Endothelial cell of umbilical vein (primary cell): ENCODE data around the gene PDAP1. TPM values are rescaled to one million over a fixed set of nuclear protein-coding genes. Genes with fewer than 3 reads are reported as not detected.
A peak's percentile ranks its signal among the peaks of the same experiment; 100 is the strongest.

ENCODE experiments used
- BruUV-seq: library from RNA; stranded (reverse); fragments of 400-500 nt; replicated peaks from 2 replicates; lab custom pipeline; 2021; lab: Mats Ljungman, UMichigan
- CTCF ChIA-PET: fragments of 300-600, 350-600 bp; sonication (Branson Sonifier 250); formaldehyde crosslinking; loops from one replicate; lab custom pipeline; 2021; ENCODE audit warnings: antibody characterized with exemption, inconsistent platforms; lab: Charles Lee
- POLR2A ChIA-PET: fragments of 300-600, 350-600 bp; sonication (Branson Sonifier 250); formaldehyde crosslinking; loops from one replicate; lab custom pipeline; 2021; ENCODE audit warnings: antibody characterized with exemption, inconsistent platforms; lab: Charles Lee
- DNase-seq: peaks from one replicate; pipeline ENCODE4 v3.0.0-alpha.2; 2011; ENCODE audit warnings: low read depth, low spot score
- FAIRE-seq: peaks from 2 replicates; lab custom pipeline; 2011; peaks lifted over from hg19 to GRCh38; lab: Jason Lieb, UNC
- H2AFZ ChIP-seq: 2 replicates; pipeline ENCODE4 v1.6.0; 2012; ENCODE audit warnings: low read depth, low read length, control low read depth, inconsistent platforms
- H3K27ac ChIP-seq: 2 replicates; pipeline ENCODE4 v1.5.1; 2011; ENCODE audit warnings: low read depth, mild to moderate bottlenecking, control low read depth, low read length, moderate library complexity; ENCODE audit not compliant: insufficient read depth
- H3K27me3 ChIP-seq, 2 experiments: 2 replicates each; pipeline versions ENCODE4 v1.6.0 to v1.6.1; 2011; ENCODE audit warnings: low read length in 2 of 2, mixed read lengths in 1 of 2; ENCODE audit not compliant: control insufficient read depth in 2 of 2, insufficient read depth in 2 of 2
- H3K36me3 ChIP-seq, 2 experiments: 2 replicates in 1 of 2; 3 replicates in 1 of 2; pipeline ENCODE4 v1.5.1; 2011; ENCODE audit warnings: low read length in 2 of 2, mild to moderate bottlenecking in 1 of 2, moderate library complexity in 1 of 2; ENCODE audit not compliant: control insufficient read depth in 2 of 2, insufficient read depth in 2 of 2; ENCODE audit errors: extremely low read depth in 1 of 2
- H3K4me1 ChIP-seq: 3 replicates; pipeline ENCODE4 v1.5.1; 2011; ENCODE audit warnings: mild to moderate bottlenecking, low read length; ENCODE audit not compliant: control insufficient read depth, insufficient read depth; ENCODE audit errors: extremely low read depth
- H3K4me2 ChIP-seq: 2 replicates; pipeline ENCODE4 v1.6.1; 2011; ENCODE audit warnings: low read length, control low read depth, mixed read lengths; ENCODE audit not compliant: insufficient read depth
- H3K4me3 ChIP-seq, 3 experiments: fragments of 200-600 bp in 1 of 3; sonication (generic), shearing (Covaris generic) in 1 of 3; replicated peaks in 1 of 3; 2 replicates each; pipeline ENCODE4 v1.5.1; 2011 to 2016; ENCODE audit warnings: control low read depth in 3 of 3, low read length in 3 of 3, mild to moderate bottlenecking in 2 of 3, inconsistent platforms in 1 of 3, low read depth in 1 of 3, moderate library complexity in 1 of 3; ENCODE audit not compliant: insufficient read depth in 1 of 3
- H3K79me2 ChIP-seq: 2 replicates; pipeline ENCODE4 v1.6.0; 2012; ENCODE audit warnings: low read length, inconsistent platforms; ENCODE audit not compliant: control insufficient read depth, insufficient read depth
- H3K9ac ChIP-seq: replicated peaks from 2 replicates; pipeline ENCODE3; 2011; ENCODE audit warnings: low read length, control low read depth; ENCODE audit not compliant: insufficient read depth; ENCODE audit errors: extremely low read depth
- H3K9me1 ChIP-seq: replicated peaks from 3 replicates; pipeline ENCODE4 v1.6.0; 2011; ENCODE audit warnings: mild to moderate bottlenecking, low read length; ENCODE audit not compliant: control insufficient read depth, insufficient read depth; ENCODE audit errors: extremely low read depth
- H3K9me3 ChIP-seq: replicated peaks from 2 replicates; pipeline ENCODE4 v1.5.1; 2012; ENCODE audit warnings: low read length, inconsistent platforms; ENCODE audit not compliant: control insufficient read depth, insufficient read depth
- H4K20me1 ChIP-seq: replicated peaks from 2 replicates; pipeline ENCODE3; 2011; ENCODE audit warnings: mild to moderate bottlenecking, low read length; ENCODE audit not compliant: control insufficient read depth, insufficient read depth; ENCODE audit errors: extremely low read depth
- EZH2 ChIP-seq: IDR thresholded peaks from 2 replicates; pipeline ENCODE4 v1.6.1; 2012; ENCODE audit warnings: borderline replicate concordance, low read depth, mild to moderate bottlenecking, moderate library complexity, low read length, inconsistent platforms; ENCODE audit not compliant: severe bottlenecking
- FOS ChIP-seq: IDR thresholded peaks from 2 replicates; pipeline ENCODE4 v1.6.1; 2011; ENCODE audit warnings: mild to moderate bottlenecking, low read length, moderate library complexity, borderline replicate concordance; ENCODE audit not compliant: insufficient read depth
- GATA2 ChIP-seq: IDR thresholded peaks from 2 replicates; pipeline ENCODE4 v1.7.0; 2011; ENCODE audit warnings: low read depth, mild to moderate bottlenecking, moderate library complexity, mixed read lengths, low read length; ENCODE audit not compliant: insufficient read length, insufficient read depth
- JUN ChIP-seq: IDR thresholded peaks from 2 replicates; pipeline ENCODE4 v1.6.1; 2011; ENCODE audit warnings: borderline replicate concordance, low read depth; ENCODE audit not compliant: insufficient read length, insufficient read depth
- MYC ChIP-seq: IDR thresholded peaks from one replicate; pipeline ENCODE4 v1.6.1; 2011; ENCODE audit warnings: mild to moderate bottlenecking, low read depth, low read length
- POLR2A ChIP-seq: IDR thresholded peaks from 2 replicates; pipeline ENCODE4 v1.6.1; 2012; ENCODE audit warnings: low read depth, mild to moderate bottlenecking, control low read depth, low read length
- POLR2AphosphoS5 ChIP-seq: IDR thresholded peaks from 2 replicates; pipeline ENCODE4 v1.6.1; 2012; ENCODE audit warnings: low read depth, mild to moderate bottlenecking, control low read depth, low read length, moderate library complexity; ENCODE audit not compliant: insufficient read depth
- dilution Hi-C: fragments of 300-500 bp; cut with MboI; formaldehyde crosslinking; loops from one replicate; pipeline ENCODE4 v1.15.0; 2019; ENCODE audit warnings: low sequenced_read_pairs; ENCODE audit not compliant: extremely low pct_ligation_motif_present
- intact Hi-C: fragments of 100-400 bp; cut with micrococcal nuclease; formaldehyde crosslinking; loops from one replicate; pipeline ENCODE4 v1.10.0; 2022
- polyA plus RNA-seq, 4 experiments: library from polyadenylated mRNA; depleted of rRNA in 3 of 4; stranded (reverse) in 3 of 4; unstranded in 1 of 4; fragments of >200 nt; gene quantifications; 2 replicates each; pipeline versions ENCODE4 v1.2.1 to v1.2.3, GENCODE V29; 2011 to 2012; ENCODE audit warnings: missing spikeins in 1 of 4
- total RNA-seq: library from RNA; stranded (reverse); gene quantifications from 2 replicates; pipeline ENCODE4 v1.2.3, GENCODE V29; 2021
- TF ChIP-seq, protein P1 (sequence below), 2 donors: IDR thresholded peaks; 1 replicate in 1 of 2; 2 replicates in 1 of 2; pipeline ENCODE4 v1.5.1; 2011; ENCODE audit warnings: low read length in 2 of 2, mild to moderate bottlenecking in 2 of 2, moderate library complexity in 2 of 2, control low read depth in 1 of 2, inconsistent platforms in 1 of 2, low read depth in 1 of 2; ENCODE audit not compliant: insufficient read depth in 1 of 2; ENCODE audit errors: extremely low read depth in 1 of 2
- TF ChIP-seq, protein P2 (sequence below): IDR thresholded peaks from 2 replicates; pipeline ENCODE4 v1.6.1; 2011; ENCODE audit not compliant: insufficient read depth, insufficient read length

Gene PDAP1
- total and polyA plus RNA-seq, 2 donors (not counting 3 experiments of a cell fraction or from before 2014, with no cell fraction given), result 32.6 to 150 TPM

DNA sequence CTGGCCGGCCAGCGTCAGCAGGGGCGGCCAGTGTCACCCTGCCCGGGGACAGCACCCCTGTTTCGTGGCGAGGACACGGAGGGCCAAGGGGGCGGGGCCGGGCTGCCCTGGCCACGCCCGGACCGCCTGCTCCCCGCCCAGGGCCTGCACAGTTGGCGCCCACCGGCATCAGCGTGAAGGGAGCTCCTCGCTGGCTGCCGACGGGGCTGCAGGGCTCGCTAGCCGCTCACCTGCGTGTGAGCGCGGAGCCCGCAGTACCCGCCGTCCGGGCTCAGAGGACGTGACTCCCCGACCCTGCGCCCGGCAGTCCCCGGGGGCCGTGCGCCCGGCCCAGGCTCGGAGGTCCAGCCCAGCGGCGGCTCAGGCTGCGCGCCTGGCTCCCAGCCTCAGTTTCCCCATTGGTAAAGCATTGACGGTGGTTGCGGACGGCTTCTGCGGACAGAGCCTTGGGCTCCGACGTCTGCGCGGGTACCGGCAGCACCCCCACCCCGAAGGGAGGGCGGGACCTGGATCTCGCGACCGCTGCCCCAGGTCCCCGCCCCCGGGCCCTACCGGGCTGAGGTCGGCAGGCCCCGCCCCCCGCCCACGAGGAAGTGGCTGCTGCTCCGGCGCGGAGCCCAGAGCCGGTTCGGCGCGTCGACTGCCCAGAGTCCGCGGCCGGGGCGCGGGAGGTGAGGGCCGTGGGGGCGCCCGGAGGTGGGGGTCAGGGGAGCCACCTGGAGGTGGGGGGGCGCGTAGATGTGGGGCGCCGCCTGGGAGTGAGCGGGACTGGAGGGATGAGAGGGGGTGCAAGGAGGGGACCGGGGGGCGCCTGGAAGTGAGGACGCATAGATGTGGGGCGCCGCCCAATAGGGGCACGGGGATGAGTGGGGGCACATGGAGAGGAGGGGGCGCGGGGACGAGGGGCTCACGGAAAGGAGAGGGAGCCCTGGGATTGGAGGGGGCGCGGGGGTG is 34.0 kb downstream of the PDAP1 start, which contains the start of gene ARPC1B:
ARPC1B (plus strand) TSS at position 620 of the 954 bp plus-strand sequence. CDS start 10,985 bp downstream, outside the sequence.
- Histone ChIP-seq H3K27me3 (no peaks in the 10 kb centered on the region), H3K9ac (peak within 1 kb of the TSS; percentile 71), H2AFZ (peak within 1 kb of the TSS; percentile 88), H3K4me3 (peak within 1 kb of the TSS; percentile 66 to 95 (median 77)), H3K79me2 (peaks cover 20% of the 10 kb centered on the region), H3K9me3 (no peaks in the 10 kb centered on the region), H3K4me1 (peaks cover 16% of the 10 kb centered on the region), H4K20me1 (no peaks in the 10 kb centered on the region), H3K9me1 (no peaks in the 10 kb centered on the region), H3K36me3 (peaks cover 3 to 9% of the 10 kb centered on the region in 2 experiments), H3K27ac (peak within 1 kb of the TSS; percentile 76), H3K4me2 (peak within 1 kb of the TSS; percentile 69)
- DNase-seq (peak; percentile 60), FAIRE-seq (peak; percentile 49)
- no TSS peak for BruUV-seq
- TF ChIP-seq, protein P1, sequence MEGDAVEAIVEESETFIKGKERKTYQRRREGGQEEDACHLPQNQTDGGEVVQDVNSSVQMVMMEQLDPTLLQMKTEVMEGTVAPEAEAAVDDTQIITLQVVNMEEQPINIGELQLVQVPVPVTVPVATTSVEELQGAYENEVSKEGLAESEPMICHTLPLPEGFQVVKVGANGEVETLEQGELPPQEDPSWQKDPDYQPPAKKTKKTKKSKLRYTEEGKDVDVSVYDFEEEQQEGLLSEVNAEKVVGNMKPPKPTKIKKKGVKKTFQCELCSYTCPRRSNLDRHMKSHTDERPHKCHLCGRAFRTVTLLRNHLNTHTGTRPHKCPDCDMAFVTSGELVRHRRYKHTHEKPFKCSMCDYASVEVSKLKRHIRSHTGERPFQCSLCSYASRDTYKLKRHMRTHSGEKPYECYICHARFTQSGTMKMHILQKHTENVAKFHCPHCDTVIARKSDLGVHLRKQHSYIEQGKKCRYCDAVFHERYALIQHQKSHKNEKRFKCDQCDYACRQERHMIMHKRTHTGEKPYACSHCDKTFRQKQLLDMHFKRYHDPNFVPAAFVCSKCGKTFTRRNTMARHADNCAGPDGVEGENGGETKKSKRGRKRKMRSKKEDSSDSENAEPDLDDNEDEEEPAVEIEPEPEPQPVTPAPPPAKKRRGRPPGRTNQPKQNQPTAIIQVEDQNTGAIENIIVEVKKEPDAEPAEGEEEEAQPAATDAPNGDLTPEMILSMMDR (IDR thresholded peaks at IDR 0.05; ENCODE audit: extremely low read depth in 1 of 2, insufficient read depth in 1 of 2, low read depth in 1 of 2, low read length in 2 of 2), result no peak
- TF ChIP-seq MYC, result no peak
- no peak for TF ChIP-seq EZH2
- TF ChIP-seq JUN, result no peak
- TF ChIP-seq GATA2, result no peak
- TF ChIP-seq, protein P2, sequence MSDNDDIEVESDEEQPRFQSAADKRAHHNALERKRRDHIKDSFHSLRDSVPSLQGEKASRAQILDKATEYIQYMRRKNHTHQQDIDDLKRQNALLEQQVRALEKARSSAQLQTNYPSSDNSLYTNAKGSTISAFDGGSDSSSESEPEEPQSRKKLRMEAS, result no peak
- TF ChIP-seq POLR2A, result peak; percentile 85
- TF ChIP-seq FOS, result no peak
- TF ChIP-seq POLR2AphosphoS5, result peak; percentile 93
- ChIA-PET CTCF (interaction anchor here (0.6 to 2.1 kb wide), 4 partner anchors 9 to 34 kb away, joined by 3 to 6 read pairs (median 4); partner anchors contain the start of genes BUD31 and PDAP1), POLR2A (interaction anchor here (0.8 kb wide), 1 partner anchor 30 kb away, joined by 5 read pairs; no protein-coding TSS in a partner anchor)
- intact Hi-C loops (loop anchor here (1.0 kb wide), 1 partner anchor 34 kb away; the partner anchor contains the start of genes BUD31 and PDAP1), dilution Hi-C loops (no loop called here)
